Iris pigment epithelial cell (primary cell): ENCODE data around the gene EXOC6B.
"Not testable (repeated sequence)": the region's sequence is repeated elsewhere in the genome, so short reads cannot be mapped to it uniquely, and the experiment has no call there.

Experiments used
- DNase-seq: peaks from one replicate; pipeline ENCODE4 v3.0.0-alpha.2; 2011; ENCODE audit warnings: low read depth

Gene EXOC6B

DNA sequence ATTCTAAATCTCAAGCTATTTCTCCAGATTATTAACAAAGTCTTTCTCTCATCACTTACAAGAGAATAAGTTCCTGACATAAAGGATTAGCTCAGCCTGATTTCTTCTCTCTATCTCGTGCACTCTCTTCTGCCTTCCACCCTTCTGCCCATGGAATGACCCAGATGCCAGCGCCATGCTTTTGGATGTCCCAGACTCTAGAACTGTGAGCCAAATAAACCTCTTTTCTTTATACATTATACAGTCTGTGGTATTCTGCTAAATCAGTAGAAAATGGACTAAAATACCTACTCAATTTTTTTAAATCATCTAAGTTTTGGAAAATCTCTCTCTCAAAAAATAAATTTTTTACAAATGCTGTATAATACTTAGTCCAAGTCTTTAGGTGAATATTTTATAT, 218.6 kb downstream of the EXOC6B start:
- no peak for DNase-seq

DNA sequence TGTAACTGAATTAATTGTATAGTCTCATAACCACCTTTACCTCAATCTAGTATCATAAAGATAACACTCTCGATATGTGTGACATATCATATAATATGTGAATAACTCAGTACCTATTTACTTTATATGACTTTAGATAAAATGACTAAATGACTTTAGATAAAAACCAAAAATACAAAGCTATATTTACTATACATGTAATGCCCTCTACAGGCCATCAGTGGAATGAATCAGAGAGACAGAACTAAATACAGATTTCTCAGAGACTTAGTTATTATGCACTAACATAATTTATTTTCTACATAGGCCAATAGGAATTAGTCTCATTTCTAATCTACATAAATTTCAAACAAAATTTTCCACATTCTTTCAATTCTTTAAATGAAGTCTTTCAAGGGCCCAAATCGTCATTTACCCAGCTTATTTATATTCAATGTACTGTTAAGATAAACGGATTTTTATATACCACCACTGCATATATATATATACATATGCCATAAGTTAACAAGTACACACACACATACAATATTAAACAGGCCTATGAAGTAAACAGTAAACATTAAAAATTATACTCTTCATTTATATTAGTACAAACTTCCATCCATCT, 219.9 kb downstream of the EXOC6B start:
- DNase-seq, result peak; percentile 43

DNA sequence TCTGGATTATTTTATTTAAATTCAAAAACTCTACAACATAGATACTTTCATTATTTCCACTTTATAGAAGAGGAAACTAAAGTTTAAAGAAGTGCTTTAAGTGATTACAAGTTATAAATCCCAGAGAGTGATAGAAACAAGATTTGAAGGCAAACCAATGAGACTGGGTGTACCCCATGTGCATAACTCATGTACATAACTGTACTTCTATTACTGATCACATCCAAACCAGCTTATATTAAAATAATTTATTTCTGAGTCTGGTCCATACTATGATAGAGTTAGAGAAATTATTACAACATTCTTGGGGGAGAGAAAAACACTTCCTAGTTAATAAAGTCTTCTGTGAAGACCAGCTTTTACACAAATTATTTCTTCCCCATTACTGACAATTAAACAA, 221.4 kb downstream of the EXOC6B start:
- DNase-seq, result no peak

DNA sequence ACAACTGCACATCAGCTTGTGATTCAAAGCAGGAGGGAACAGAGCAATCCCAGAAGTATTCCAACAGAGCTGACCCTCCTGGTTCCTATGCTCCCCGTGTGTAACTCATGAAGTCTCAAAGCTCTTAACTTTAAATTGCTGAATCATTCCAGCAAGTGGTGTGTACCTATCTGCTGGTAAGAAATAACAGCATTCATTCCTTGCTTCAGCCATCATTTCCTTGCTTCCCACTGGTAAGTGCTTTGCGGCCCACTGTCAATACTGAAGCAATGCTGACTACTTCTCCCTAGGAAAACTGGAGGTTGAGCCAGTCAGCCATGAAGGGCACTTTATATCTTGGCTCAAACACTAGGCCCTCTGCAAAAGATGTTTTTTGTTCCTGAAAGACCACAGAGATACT, 222.4 kb downstream of the EXOC6B start:
- peak; percentile 47 for DNase-seq

DNA sequence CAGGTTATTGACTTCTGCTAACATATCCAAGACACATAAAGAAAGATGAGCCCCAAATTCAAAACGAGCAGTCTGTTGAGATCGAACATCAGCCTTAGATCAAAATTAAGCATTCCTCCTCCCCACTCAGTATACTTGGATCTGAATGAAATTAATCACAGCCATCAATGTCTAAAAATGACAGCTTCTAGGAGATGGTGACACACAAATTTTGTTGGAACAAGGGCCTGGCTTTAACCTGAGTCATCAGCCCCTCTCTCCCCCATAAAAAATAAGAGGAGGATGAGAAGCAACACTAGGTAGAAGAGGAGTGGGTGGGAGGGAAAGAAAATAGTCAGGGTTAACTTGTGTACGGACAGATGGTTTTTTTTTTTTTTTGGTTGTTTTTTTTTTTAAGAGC, 223.1 kb downstream of the EXOC6B start:
- no peak for DNase-seq

DNA sequence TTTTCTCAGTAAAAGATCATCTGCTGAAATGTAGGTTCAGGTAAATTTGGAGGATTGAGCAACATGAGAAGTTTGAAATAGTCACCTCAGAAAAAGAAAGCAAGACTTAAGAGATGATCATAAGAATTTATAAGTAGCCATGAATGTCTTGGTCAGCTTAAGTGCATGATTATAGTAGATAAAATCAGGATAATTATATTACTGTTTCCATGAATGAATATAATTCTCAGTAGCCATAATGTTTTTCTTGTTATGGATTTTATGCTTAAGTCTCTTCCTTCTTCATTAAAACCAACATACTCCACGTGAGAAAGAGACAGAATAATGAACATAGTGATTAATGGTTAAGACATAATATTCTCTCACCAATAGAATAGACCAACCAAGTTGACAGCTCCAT, 223.7 kb downstream of the EXOC6B start:
- DNase-seq, result no peak

DNA sequence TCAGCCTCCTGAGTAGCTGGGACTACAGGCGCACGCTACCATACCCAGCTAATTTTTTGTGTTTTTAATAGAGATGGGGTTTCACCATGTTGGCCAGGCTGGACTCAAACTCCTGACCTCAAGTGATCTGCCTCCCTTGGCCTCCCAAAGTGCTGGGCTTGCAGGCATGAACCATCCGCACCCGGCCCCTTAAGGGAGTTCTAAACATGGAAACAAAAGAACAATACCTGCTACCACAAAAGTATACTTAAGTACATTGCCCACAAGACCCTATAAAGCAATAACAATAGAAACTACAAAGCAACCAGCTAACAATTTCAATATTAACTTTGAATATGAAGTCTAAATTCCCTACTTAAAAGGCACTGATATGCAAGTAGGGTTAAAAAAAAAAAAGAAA, 242.0 kb downstream of the EXOC6B start:
- DNase-seq, result not testable (repeated sequence)

DNA sequence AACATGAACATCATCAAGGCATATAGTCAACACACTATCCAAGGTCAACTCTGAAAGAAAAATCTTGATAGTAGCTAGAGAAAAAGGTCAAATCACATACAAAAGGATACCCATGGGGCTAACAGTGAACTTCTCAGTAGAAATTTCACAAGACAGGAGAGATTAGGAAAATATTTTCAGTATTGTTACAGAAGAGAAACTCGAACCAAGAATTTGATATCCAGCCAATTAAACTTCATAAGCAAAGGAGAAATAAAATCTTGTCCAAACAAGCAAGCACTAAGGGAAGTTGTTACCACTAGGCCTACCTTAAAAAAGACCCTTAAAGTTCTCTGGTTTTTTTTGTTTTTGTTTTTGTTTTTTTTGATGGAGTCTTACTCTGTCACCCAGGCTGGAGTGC, 242.5 kb downstream of the EXOC6B start:
- DNase-seq, result peak; percentile 70

DNA sequence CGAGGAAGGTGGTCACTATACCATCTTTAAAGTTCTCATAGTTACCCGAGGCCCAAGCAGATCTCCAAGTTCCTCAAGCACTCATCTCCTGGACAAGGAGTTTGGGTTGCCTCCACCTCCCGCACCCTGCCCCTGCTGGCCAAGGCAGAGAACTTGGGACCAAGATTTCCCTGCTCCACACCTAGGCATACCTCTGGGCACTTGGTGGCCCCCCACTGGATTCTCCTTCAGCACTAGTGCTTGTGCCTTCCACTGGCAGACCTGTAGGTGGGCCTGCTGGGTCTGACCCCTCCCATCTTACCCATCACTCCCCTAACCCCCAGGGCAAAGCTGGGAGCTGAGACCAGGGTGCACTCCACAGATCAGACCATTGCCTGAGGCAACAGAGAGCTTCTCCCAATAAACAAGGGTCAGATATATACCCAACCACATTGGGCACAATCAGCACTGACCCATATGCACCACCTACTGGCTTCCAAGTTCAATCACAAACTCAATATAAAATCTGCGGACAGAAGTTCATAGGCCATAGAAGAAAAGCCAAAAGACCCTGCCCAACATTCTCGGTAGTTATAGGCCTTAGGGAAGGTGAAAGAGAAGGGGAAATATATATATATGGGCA, 244.2 kb downstream of the EXOC6B start:
- no peak for DNase-seq

DNA sequence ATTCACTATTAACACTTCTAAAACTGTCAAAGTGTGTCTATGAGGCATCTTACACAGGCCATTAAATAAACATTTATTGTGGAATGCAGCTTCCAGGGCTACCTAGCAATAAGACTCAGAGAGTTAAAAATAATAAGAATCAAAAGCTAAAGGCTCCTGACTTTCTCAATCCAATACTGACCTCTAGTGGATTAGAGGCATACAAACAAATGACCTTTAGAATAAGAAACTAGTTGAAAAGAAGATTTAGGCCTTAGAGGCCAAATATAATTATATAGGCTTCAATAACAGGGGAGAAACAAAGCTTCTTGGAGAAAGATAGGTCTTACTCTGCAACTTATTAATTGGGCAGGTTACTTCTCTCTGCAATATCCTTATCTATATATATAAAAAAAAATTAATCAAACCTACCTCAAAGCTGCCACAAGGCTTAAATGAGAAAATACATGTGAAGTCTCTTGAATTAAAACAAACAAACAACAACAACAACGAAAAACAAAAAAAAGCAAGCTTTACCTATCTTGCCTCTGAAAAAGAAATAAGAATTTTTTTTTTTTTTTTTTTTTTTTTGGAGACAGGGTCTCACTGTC, 246.1 kb downstream of the EXOC6B start:
- DNase-seq, result peak; percentile 59

DNA sequence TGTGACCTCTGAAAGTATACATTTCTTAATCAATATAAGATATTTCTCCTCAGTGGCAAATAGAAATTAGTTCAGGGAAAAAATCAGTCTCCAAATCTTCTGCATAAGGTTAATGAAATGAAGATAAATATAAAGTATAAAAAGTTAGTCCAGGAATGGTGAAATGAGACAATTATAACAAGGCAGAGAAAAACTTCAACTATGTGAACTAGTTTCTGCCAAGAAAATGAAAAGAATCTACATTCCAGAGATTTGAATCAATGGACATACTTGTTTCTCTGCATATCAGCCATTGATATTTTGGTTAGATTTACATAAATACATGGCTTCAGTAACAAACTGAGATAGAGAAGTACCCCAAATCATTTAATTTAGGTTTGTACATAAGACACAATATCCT, 249.0 kb downstream of the EXOC6B start:
- DNase-seq, result peak; percentile 66

DNA sequence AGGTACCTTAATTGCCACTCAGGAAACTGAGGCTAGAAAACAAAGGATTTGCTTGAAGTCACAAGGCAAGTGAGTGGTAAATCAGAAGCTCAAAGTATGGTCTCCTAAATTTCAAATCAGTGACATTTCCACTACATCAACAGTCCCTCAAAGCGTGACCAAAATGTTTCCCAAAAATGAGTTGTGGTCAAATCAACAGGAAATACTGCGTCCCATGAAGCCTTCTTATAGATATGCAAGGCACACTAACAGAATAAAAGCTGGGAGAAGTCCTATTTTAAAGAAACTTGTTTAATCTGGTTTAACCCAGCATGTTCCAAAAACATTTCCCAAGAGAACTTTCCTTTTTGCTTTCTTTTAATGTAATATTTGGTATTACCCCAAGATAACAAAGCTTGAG, 249.4 kb downstream of the EXOC6B start:
- DNase-seq, result peak; percentile 27

DNA sequence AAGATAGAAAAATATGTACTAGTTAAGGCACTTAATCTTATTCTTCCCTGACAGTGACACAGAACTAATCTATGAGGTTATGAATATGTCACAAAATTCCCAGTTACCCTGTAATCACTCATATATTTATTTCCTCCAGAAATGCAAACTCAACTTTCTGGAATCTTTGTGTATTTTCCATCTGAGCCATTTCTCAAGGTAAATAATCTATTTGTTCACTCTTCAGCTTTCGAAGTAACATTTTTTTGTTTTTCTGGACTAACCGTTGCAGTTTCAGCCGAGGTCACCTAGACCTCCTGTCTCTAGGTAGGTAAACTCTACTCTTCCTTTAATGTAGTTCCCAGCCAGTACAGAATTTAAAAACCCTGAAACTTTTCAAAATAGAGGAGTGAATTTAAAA, 250.9 kb downstream of the EXOC6B start:
- DNase-seq, result no peak

DNA sequence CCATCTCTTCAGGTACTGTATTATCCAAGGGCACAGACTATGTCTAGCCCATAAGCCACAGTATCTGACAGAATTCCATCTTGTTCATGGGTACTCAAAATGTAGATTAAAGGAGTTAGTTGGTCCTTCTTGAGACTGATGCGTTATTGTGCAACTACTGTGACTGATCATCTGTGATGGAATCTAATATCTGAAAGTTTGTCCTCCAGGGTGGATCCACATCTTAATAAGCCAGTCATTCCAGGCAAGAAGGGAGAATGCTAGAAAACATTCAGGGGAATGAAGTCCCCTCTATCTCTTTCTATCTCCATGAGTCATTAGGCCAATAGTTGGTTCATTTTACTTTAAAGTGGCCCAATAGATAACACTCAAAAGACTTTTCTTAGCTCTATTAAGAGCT, 252.6 kb downstream of the EXOC6B start:
- peak; percentile 37 for DNase-seq

DNA sequence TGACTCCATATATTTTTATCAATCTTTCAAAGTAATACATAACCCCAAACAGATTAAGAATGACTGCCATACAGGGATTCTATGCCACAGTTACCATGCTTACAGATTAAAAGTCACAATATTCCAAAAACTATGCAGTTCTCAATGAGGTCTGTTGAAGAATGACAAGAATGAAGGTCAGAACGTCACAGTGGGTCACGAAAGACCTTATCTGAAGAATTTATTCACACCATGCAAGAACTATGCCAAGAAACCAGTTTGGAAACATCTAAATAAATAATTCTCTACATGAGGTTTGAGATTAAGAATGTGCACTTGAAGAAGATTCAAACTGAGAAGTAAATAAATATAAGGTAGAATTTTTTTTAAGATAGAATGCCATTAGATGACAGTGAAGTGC, 253.3 kb downstream of the EXOC6B start:
- peak; percentile 87 for DNase-seq

DNA sequence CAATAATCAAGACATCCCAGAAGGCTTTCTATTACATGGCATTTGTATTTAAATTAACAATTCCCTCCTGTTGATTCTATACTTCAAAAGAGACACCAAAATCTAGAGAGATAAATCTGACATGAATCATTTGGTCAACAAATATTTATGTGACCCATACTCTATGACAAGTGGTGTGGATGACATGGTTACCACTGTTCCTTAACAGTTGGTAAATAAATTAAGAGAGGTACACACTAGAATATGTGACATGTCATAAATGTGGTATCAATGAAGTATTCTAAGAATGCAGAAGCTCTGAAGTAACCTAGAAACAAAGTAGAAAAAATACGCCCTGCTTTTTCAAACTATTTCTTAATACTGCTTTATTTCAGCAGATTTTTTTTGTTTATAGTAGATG, 255.4 kb downstream of the EXOC6B start:
- DNase-seq, result peak; percentile 58

DNA sequence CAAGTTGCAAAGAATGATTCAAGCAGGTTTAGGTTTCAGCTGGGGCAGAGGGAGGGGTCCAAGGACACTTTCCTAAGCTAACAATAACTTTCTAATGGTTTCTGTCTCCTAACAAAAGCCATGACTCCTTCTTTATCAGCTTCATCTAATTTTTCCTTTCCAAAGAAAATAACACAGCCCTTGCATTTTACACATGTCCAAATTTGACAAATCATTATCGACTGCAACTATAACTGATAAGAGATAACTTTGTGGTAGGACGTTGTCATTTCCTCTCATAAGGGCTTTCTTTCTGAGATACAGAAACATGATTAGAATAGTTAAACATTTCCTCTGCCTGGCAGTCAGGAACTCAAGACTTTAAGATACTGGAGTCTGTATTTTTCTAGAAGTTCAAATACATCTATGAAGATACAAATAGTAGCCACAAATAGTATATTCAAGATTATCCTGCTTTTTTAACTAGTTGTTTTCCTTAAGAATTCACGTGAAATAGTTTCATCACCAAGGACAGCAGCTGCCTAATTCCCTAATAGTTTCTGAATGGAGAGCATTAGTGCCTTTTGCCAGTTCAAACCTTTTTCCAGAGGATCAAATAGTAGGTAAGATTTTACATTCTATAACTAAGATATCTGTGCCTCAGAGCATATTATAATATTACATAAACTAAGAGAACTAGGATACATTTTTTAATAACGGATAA, 263.2 kb downstream of the EXOC6B start:
- peak; percentile 42 for DNase-seq

DNA sequence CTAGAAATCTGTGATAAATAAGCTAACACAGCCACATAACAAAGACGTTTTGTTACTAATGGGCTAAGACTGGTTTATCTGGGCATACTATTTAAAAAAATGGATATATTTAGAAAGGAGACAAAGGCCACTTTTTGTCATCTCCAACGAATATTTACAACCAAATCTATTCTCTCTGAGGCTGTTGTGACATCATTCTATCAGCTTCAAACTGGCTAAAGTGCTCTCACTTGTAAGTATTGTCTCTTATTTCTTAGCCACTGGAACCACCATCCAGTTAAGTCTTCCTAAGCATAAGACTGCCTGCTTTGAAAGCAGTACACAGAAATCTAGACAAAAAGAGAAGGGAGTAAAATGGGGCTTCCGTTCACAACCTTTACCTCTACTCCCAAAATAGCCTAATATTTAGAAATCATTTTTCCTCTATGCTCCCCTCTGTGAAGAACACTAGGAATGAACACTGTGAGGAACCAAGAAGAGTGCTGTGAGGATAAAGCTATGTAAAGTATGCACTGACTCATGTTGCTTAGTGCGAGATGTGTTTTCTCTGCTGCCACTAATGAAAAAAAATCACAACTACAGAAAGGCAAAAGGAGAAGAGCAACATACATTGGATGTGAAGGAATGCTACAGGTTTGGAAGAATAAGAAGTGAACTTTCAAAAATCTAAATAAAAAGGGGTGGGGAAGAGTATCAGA, 264.1 kb downstream of the EXOC6B start:
- peak; percentile 82 for DNase-seq

DNA sequence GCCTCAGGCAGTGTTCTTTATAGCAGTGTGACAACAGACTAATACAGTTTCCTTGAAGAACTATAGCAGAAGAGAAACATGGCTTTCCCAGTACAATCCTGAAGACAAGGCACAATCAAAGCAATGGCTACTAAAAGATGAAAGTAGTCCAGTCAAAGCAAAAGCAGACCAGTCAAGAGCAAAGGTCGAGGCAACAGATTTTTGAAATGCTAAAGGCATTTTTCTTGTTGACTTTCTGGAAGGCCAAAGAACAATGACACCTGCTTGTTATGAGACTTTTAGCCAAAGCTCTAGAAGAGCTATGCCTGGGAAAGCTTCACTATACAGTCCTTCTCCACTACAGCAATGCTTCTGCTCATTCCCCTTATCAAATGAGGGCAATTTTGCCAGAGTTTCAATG, 269.9 kb downstream of the EXOC6B start:
- no peak for DNase-seq

DNA sequence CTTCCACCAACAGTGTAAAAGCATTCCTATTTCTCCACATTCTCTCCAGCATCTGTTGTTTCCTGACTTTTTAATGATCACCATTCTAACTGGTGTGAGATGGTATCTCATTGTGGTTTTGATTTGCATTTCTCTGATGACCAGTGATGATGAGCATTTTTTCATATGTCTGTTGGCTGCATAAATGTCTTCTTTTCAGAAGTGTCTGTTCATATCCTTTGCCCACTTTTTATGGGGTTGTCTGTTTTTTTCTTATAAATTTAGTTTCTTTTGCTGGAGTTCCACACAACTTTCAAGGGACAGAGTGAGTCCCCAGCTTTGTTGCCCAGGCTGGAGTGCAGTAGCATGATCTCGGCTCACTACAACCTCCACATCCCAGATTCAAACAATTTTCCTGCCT, 270.5 kb downstream of the EXOC6B start:
- not testable (repeated sequence) for DNase-seq

DNA sequence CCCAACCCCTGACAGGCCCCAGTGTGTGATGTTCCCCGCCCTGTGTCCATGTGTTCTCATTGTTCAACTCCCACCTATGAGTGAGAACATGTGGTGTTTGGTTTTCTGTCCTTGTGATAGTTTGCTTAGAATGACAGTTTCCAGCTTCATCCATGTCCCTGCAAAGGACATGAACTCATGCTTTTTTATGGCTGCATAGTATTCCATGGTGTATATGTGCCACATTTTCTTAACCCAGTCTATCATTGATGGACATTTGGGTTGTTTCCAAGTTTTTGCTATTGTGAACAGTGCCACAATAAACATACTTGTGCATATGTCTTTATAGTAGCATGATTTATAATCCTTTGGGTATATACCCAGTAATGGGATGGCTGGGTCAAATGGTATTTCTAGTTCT, 270.9 kb downstream of the EXOC6B start:
- not testable (repeated sequence) for DNase-seq

DNA sequence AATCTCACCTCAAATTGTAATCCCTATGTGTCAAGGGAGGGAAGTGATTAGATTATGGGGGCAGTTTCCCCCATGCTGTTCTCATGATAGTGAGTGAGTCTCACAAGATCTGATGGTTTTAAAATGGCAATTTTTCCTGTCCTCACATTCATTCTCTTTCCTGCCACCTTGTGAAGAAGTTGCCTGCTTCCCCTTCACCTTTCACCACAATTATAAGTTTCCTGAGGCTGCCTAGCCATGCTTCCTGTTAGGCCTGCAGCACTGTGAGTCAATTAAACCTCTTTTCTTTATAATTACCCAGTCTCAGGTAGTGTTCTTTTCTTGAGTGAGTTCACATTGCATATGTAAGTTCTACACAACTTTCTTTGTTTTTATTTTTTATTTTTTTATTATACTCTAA, 271.5 kb downstream of the EXOC6B start:
- DNase-seq, result no peak
